WERI-Rb-1 (cell line): ENCODE data around the gene NUTF2.

Experiments
- DNase-seq: peaks from one replicate; pipeline ENCODE4 v3.0.0-alpha.2; 2020
- H3K27ac ChIP-seq: fragments of 250-450 bp; sonication (Bioruptor Pico); 2 replicates; pipeline ENCODE4 v1.5.1; 2020; ENCODE audit warnings: mild to moderate bottlenecking, moderate library complexity
- H3K27me3 ChIP-seq: fragments of 250-450 bp; sonication (Bioruptor Pico); 2 replicates; pipeline ENCODE4 v1.5.1; 2021; ENCODE audit warnings: mild to moderate bottlenecking, low read depth, moderate library complexity; ENCODE audit not compliant: insufficient read depth, severe bottlenecking
- H3K36me3 ChIP-seq: fragments of 250-450 bp; sonication (Bioruptor Pico); 2 replicates; pipeline ENCODE4 v1.5.1; 2020; ENCODE audit warnings: mild to moderate bottlenecking, moderate library complexity
- H3K4me3 ChIP-seq: 2 replicates; pipeline ENCODE4 v1.5.1; 2011; ENCODE audit warnings: low read depth, mild to moderate bottlenecking, control low read depth, low read length
- H3K9me3 ChIP-seq: fragments of 250-450 bp; sonication (Bioruptor Pico); 2 replicates; pipeline ENCODE4 v1.5.1; 2021; ENCODE audit warnings: mild to moderate bottlenecking, moderate library complexity; ENCODE audit not compliant: severe bottlenecking
- CTCF ChIP-seq: IDR thresholded peaks from 2 replicates; pipeline ENCODE4 v1.5.1; 2011; ENCODE audit warnings: low read depth, mild to moderate bottlenecking, control low read depth, inconsistent platforms, low read length

NUTF2 gene

GRCh38 chr16:67841816-67842508, 4.8 kb upstream of the NUTF2 start, which contains the start of gene THAP11:
THAP11 (plus strand) TSS chr16:67842320; CDS start chr16:67842555, 235 bp downstream.
- Histone ChIP-seq H3K27ac (peak within 1 kb of the TSS; percentile 99), H3K36me3 (peaks cover 19% of the 10 kb centered on the region), H3K27me3 (no peaks in the 10 kb centered on the region), H3K4me3 (peak within 1 kb of the TSS; percentile 84), H3K9me3 (no peaks in the 10 kb centered on the region)
- peak; percentile 95 for DNase-seq
- peak; percentile 91 for TF ChIP-seq CTCF

GRCh38 chr16:67842509-67843342, 4.0 kb upstream of the NUTF2 start:
- Histone ChIP-seq H3K9me3 (no peaks in the 10 kb centered on the region), H3K36me3 (peaks cover 24% of the 10 kb centered on the region), H3K27me3 (no peaks in the 10 kb centered on the region), H3K27ac (peak overlapping the region; percentile 99), H3K4me3 (peak overlapping the region; percentile 84)
- DNase-seq: peak; percentile 54
- TF ChIP-seq CTCF: peak; percentile 53

- no peaks in the 10 kb centered on the region for H3K9me3 ChIP-seq
- H3K36me3 ChIP-seq: peaks cover 28% of the 10 kb centered on the region
- no peak; the same call in 1 of the 2 replicates for TF ChIP-seq CTCF
- DNase-seq: no peak
- H3K4me3 ChIP-seq: peak overlapping the region; percentile 84
- H3K27ac ChIP-seq: no peak overlapping the region
- no peaks in the 10 kb centered on the region for H3K27me3 ChIP-seq
Measured at GRCh38 chr16:67843343-67843765, 3.4 kb upstream of the NUTF2 start.

- Histone ChIP-seq H3K9me3 (no peaks in the 10 kb centered on the region), H3K36me3 (peaks cover 35% of the 10 kb centered on the region), H3K27ac (no peak overlapping the region), H3K27me3 (no peaks in the 10 kb centered on the region), H3K4me3 (no peak overlapping the region)
- no peak for DNase-seq
- no peak for TF ChIP-seq CTCF
Measured at GRCh38 chr16:67844497-67844896, 2.2 kb upstream of the NUTF2 start.

GRCh38 chr16:67845291-67846062, 1.3 kb upstream of the NUTF2 start:
- no peak for TF ChIP-seq CTCF
- Histone ChIP-seq H3K4me3 (peak overlapping the region; percentile 90), H3K27me3 (no peaks in the 10 kb centered on the region), H3K9me3 (no peaks in the 10 kb centered on the region), H3K27ac (peak overlapping the region; percentile 89), H3K36me3 (peaks cover 43% of the 10 kb centered on the region)
- no peak for DNase-seq
